CD4-positive, alpha-beta T cell treated with Interferon alpha-2 for 1 hour (primary cell): Measurements from ENCODE around the gene KRT32.

Experiments
- DNase-seq, 2 donors: peaks; one replicate each; pipeline ENCODE4 v3.0.0-alpha.2; 2020 to 2022

KRT32 gene

GRCh38 chr17:41492351-41492750 is 25.2 kb upstream of the KRT32 start:
- DNase-seq, result peak in 1 of 2 donors; percentile 15

GRCh38 chr17:41491476-41491875 is 24.3 kb upstream of the KRT32 start:
- no peak for DNase-seq

GRCh38 chr17:41490000-41490990 is 23.1 kb upstream of the KRT32 start:
- DNase-seq, result no peak

- DNase-seq, result no peak
Measured at GRCh38 chr17:41489531-41489930, 22.3 kb upstream of the KRT32 start, which contains the start of gene KRT36. TSS of gene KRT36 (minus strand) at chr17:41489910. CDS start at chr17:41489864, 46 bp downstream.

GRCh38 chr17:41486809-41487530 is 19.8 kb upstream of the KRT32 start:
- peak in 1 of 2 donors; percentile 20 for DNase-seq

GRCh38 chr17:41486316-41486715 is 19.1 kb upstream of the KRT32 start:
- DNase-seq, result no peak

- DNase-seq, result no peak
Measured at GRCh38 chr17:41484920-41485904, 18.0 kb upstream of the KRT32 start.

GRCh38 chr17:41483991-41484826 is 17.0 kb upstream of the KRT32 start:
- no peak for DNase-seq

GRCh38 chr17:41483531-41483930 is 16.3 kb upstream of the KRT32 start:
- no peak for DNase-seq

- no peak for DNase-seq
Measured at GRCh38 chr17:41481036-41481435, 13.8 kb upstream of the KRT32 start, which contains the start of gene KRT35. TSS of gene KRT35 (minus strand) at chr17:41481151. CDS start at chr17:41481097, 54 bp downstream.

- no peak for DNase-seq
Measured at GRCh38 chr17:41480581-41480980, 13.4 kb upstream of the KRT32 start.

- no peak for DNase-seq
Measured at GRCh38 chr17:41480136-41480535, 12.9 kb upstream of the KRT32 start.

GRCh38 chr17:41478237-41478636 is 11.1 kb upstream of the KRT32 start:
- DNase-seq, result no peak

GRCh38 chr17:41476866-41477815 is 10.0 kb upstream of the KRT32 start:
- DNase-seq, result no peak

- no peak for DNase-seq
Measured at GRCh38 chr17:41475421-41475820, 8.2 kb upstream of the KRT32 start.

- DNase-seq, result no peak
Measured at GRCh38 chr17:41474863-41475262, 7.7 kb upstream of the KRT32 start.

GRCh38 chr17:41468346-41468745 is 1.2 kb upstream of the KRT32 start:
- no peak for DNase-seq

- no peak for DNase-seq
Measured at GRCh38 chr17:41467561-41467960, 375 bp upstream of the KRT32 start.

GRCh38 chr17:41464682-41465081 is 2.5 kb downstream of the KRT32 start:
- DNase-seq, result no peak

GRCh38 chr17:41464173-41464572 is 3.0 kb downstream of the KRT32 start:
- no peak for DNase-seq
